ENCODE data around the gene GPR3. TPM values are rescaled to one million over a fixed set of nuclear protein-coding genes. Genes with fewer than 3 reads are reported as not detected.

The GPR3 gene
- total and polyA plus RNA-seq, 10 of the 15 experiments (the other 5 are each of a cell fraction or from before 2014, with no cell fraction given): 0.33 to 1.4 (median 0.63) TPM; not detected in 3

- CTCF ChIA-PET: interaction anchor here (0.6 to 8.7 kb wide), 6 partner anchors 10 to 636 kb away, joined by 3 to 126 read pairs (median 4); partner anchors contain the start of genes AHDC1, CD164L2 and GPR3
- Histone ChIP-seq H3K27me3 (replicated peaks in 1 of 2; ENCODE audit: control insufficient read depth in 2 of 2, insufficient read depth in 2 of 2, low read length in 1 of 2) (no peaks in the 10 kb centered on the region; a peak in 1 of 4 replicates), H3K36me3 (ENCODE audit: control insufficient read depth in 2 of 2, insufficient read depth in 2 of 2, low read length in 1 of 2) (no peaks in the 10 kb centered on the region), H3K9ac (ENCODE audit: control insufficient read depth, insufficient read depth, low read length) (no peak overlapping the region), H3K79me2 (ENCODE audit: control insufficient read depth, insufficient read depth, low read length) (no peaks in the 10 kb centered on the region), H3K4me1 (ENCODE audit: control insufficient read depth, insufficient read depth, low read length) (peaks cover 18% of the 10 kb centered on the region), H2AFZ (ENCODE audit: control insufficient read depth, low read depth, low read length) (peak overlapping the region; percentile 72), H3K9me3 (replicated peaks; ENCODE audit: control insufficient read depth, insufficient read depth, low read length) (no peaks in the 10 kb centered on the region), H4K20me1 (ENCODE audit: control insufficient read depth, insufficient read depth) (no peaks in the 10 kb centered on the region), H3K27ac (ENCODE audit: control insufficient read depth, insufficient read depth) (no peak overlapping the region), H3K4me2 (ENCODE audit: control insufficient read depth, insufficient read depth) (peak overlapping the region; percentile 98), H3K4me3 (peak overlapping the region; percentile 57; the same call in 1 of the 2 replicates)
- whole genome bisulfite sequencing (ENCODE audit: insufficient coverage, insufficient replicate concordance, low lambda C conversion rate, missing lambda C conversion rate): 9% methylated on average over 55 of the region's 71 CpGs
- no TSS peak for BruUV-seq (replicated peaks)
- DNase-seq (ENCODE audit: low read depth, low spot score) (no peak), FAIRE-seq (no peak), ATAC-seq (peak; percentile 28)
- intact Hi-C loops (cut with micrococcal nuclease; ENCODE audit: unreplicated experiment): no loop called here
- in situ Hi-C loops (cut with MboI): no loop called here
- RAD21 ChIA-PET (ENCODE audit: unreplicated experiment): interaction anchor here (0.9 to 1.1 kb wide), 3 partner anchors 9 to 35 kb away, joined by 3 to 6 read pairs (median 4); no protein-coding TSS in a partner anchor
- POLR2A ChIA-PET: no interaction called here
- SMC1A ChIA-PET (ENCODE audit: uncharacterized antibody, unreplicated experiment): no interaction called here
- TF ChIP-seq SPI1 (IDR thresholded peaks at IDR 0.05; ENCODE audit: borderline replicate concordance, insufficient read depth, low read depth, low read length): 0 out of 2 replicates have a peak, but pooled peaks have one; percentile 17
- peak; percentile 67; the same call in 1 of the 2 replicates for TF ChIP-seq IKZF1 (conservative IDR thresholded peaks at IDR 0.05)
- TF ChIP-seq BHLHE40 (IDR thresholded peaks at IDR 0.05; ENCODE audit: borderline replicate concordance in 1 of 2, low read depth in 2 of 2, low read length in 1 of 2): 0 out of 4 replicates have a peak, but pooled peaks of 1 of the 2 experiments have one; percentile 8
- peak; percentile 48 for TF ChIP-seq MEF2B (IDR thresholded peaks at IDR 0.05; ENCODE audit: partially characterized antibody, poor library complexity, severe bottlenecking)
- TF ChIP-seq ATF7 (IDR thresholded peaks at IDR 0.05; ENCODE audit: low read depth): peak; percentile 25; the same call in 1 of the 2 replicates
- no peak for TF ChIP-seq ZNF687 (IDR thresholded peaks at IDR 0.05)
- no peak for TF ChIP-seq FOS (IDR thresholded peaks at IDR 0.05; ENCODE audit: borderline replicate concordance, extremely low read depth, insufficient read length)
- no peak for TF ChIP-seq BMI1 (IDR thresholded peaks at IDR 0.05; ENCODE audit: borderline replicate concordance)
- peak; percentile 42; a peak in 2 of 4 replicates for TF ChIP-seq IKZF2 (IDR thresholded peaks at IDR 0.05)
- TF ChIP-seq MLLT1 (IDR thresholded peaks at IDR 0.05): peak; percentile 75; the same call in 1 of the 2 replicates
- TF ChIP-seq USF2 (IDR thresholded peaks at IDR 0.05; ENCODE audit: borderline replicate concordance, low read depth, low read length): no peak
- TF ChIP-seq ZNF384 (IDR thresholded peaks at IDR 0.05; ENCODE audit: borderline replicate concordance, low read depth, low read length): no peak
- no peak for TF ChIP-seq POLR2AphosphoS2 (IDR thresholded peaks at IDR 0.05; ENCODE audit: low read depth, low read length)
- 0 out of 2 replicates have a peak, but pooled peaks have one; percentile 9 for TF ChIP-seq DPF2 (IDR thresholded peaks at IDR 0.05)
- TF ChIP-seq CHD2 (IDR thresholded peaks at IDR 0.05; ENCODE audit: borderline replicate concordance, low read depth, low read length): no peak
- TF ChIP-seq BACH1 (IDR thresholded peaks at IDR 0.05; ENCODE audit: borderline replicate concordance): peak; percentile 45; the same call in 1 of the 2 replicates
Measured at GRCh38 chr1:27360159-27361043, 32.0 kb upstream of the GPR3 start.
